ENCODE results near the gene ARID3B. TPM values are rescaled to one million over a fixed set of nuclear protein-coding genes. Genes with fewer than 3 reads are reported as not detected.

Gene ARID3B
- polyA plus RNA-seq, 2 of the 4 experiments (the other 2 are of a cell fraction): 2.3 TPM

DNA sequence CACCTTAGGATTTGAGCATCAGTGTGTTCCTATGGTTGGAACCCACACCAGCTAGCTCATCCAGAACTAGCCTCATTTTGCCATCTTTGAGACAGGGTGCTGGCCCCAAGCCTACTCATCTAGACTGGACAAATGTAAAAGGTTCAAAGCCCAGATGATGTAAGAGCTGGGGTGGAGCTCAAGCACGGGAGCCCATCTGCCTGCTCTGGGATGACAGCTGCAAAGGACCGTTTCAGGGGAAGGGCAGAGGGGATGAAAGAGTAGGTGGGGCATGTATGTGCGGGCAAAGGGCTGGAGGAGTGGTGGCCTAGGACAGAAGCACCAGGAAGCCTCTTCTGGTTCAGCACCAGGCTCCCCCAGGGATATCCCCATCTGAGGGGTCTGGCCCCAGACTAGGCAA is 90.4 kb downstream of the ARID3B start:
- CTCF ChIA-PET: interaction anchor here (0.6 to 23.2 kb wide), 27 partner anchors 9 to 789 kb away, joined by 3 to 701 read pairs (median 4); partner anchors contain the start of genes CLK3, CSK and CYP1A1
- ATAC-seq (no peak; a peak in 1 of 6 replicates), DNase-seq (ENCODE audit: low read depth in 1 of 2, low spot score in 1 of 2) (no peak), FAIRE-seq (no peak)
- no peaks in the 10 kb centered on the region for H3K4me1 ChIP-seq
- H3K9me3 ChIP-seq: no peaks in the 10 kb centered on the region
- no peak overlapping the region for H3K4me3 ChIP-seq
- 59% methylated on average over 3 of the region's 3 CpGs for WGBS (ENCODE audit: missing lambda C conversion rate)
- H3K27ac ChIP-seq: no peak overlapping the region
- no peak overlapping the region for H3K4me2 ChIP-seq
- TF ChIP-seq EP300 (IDR thresholded peaks at IDR 0.05): no peak
- no peak for TF ChIP-seq GATA3 (IDR thresholded peaks at IDR 0.05; ENCODE audit: borderline replicate concordance)
- TF ChIP-seq FOXS1 (CRISPR knock-in tag; IDR thresholded peaks at IDR 0.05): no peak
- TF ChIP-seq RNF2 (IDR thresholded peaks at IDR 0.05; ENCODE audit: borderline replicate concordance, low read depth): no peak
- TF ChIP-seq, protein P1, sequence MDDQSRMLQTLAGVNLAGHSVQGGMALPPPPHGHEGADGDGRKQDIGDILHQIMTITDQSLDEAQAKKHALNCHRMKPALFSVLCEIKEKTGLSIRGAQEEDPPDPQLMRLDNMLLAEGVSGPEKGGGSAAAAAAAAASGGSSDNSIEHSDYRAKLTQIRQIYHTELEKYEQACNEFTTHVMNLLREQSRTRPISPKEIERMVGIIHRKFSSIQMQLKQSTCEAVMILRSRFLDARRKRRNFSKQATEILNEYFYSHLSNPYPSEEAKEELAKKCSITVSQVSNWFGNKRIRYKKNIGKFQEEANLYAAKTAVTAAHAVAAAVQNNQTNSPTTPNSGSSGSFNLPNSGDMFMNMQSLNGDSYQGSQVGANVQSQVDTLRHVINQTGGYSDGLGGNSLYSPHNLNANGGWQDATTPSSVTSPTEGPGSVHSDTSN (IDR thresholded peaks at IDR 0.05): no peak
- TF ChIP-seq, protein P2, sequence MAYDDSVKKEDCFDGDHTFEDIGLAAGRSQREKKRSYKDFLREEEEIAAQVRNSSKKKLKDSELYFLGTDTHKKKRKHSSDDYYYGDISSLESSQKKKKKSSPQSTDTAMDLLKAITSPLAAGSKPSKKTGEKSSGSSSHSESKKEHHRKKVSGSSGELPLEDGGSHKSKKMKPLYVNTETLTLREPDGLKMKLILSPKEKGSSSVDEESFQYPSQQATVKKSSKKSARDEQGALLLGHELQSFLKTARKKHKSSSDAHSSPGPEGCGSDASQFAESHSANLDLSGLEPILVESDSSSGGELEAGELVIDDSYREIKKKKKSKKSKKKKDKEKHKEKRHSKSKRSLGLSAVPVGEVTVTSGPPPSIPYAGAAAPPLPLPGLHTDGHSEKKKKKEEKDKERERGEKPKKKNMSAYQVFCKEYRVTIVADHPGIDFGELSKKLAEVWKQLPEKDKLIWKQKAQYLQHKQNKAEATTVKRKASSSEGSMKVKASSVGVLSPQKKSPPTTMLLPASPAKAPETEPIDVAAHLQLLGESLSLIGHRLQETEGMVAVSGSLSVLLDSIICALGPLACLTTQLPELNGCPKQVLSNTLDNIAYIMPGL (CRISPR knock-in tag; IDR thresholded peaks at IDR 0.05; ENCODE audit: borderline replicate concordance): no peak
- TF ChIP-seq ZC3H11A (IDR thresholded peaks at IDR 0.05): no peak
- no peak for TF ChIP-seq CBX8 (IDR thresholded peaks at IDR 0.05)
- TF ChIP-seq CHD2 (IDR thresholded peaks at IDR 0.05; ENCODE audit: low read length, partially characterized antibody): no peak
- no peak for TF ChIP-seq PHF8 (IDR thresholded peaks at IDR 0.05; ENCODE audit: borderline replicate concordance, low read depth)
- TF ChIP-seq RFX5 (IDR thresholded peaks at IDR 0.05): no peak
- TF ChIP-seq, protein P3, sequence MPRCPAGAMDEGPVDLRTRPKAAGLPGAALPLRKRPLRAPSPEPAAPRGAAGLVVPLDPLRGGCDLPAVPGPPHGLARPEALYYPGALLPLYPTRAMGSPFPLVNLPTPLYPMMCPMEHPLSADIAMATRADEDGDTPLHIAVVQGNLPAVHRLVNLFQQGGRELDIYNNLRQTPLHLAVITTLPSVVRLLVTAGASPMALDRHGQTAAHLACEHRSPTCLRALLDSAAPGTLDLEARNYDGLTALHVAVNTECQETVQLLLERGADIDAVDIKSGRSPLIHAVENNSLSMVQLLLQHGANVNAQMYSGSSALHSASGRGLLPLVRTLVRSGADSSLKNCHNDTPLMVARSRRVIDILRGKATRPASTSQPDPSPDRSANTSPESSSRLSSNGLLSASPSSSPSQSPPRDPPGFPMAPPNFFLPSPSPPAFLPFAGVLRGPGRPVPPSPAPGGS (IDR thresholded peaks at IDR 0.05): no peak
- TF ChIP-seq FOSB (CRISPR knock-in tag; IDR thresholded peaks at IDR 0.05): no peak
- no peak for TF ChIP-seq RCOR1 (IDR thresholded peaks at IDR 0.05; ENCODE audit: low read depth, low read length)
- no peak for TF ChIP-seq ZNF302 (CRISPR knock-in tag; IDR thresholded peaks at IDR 0.05)
- POLR2A ChIA-PET: no interaction called here

DNA sequence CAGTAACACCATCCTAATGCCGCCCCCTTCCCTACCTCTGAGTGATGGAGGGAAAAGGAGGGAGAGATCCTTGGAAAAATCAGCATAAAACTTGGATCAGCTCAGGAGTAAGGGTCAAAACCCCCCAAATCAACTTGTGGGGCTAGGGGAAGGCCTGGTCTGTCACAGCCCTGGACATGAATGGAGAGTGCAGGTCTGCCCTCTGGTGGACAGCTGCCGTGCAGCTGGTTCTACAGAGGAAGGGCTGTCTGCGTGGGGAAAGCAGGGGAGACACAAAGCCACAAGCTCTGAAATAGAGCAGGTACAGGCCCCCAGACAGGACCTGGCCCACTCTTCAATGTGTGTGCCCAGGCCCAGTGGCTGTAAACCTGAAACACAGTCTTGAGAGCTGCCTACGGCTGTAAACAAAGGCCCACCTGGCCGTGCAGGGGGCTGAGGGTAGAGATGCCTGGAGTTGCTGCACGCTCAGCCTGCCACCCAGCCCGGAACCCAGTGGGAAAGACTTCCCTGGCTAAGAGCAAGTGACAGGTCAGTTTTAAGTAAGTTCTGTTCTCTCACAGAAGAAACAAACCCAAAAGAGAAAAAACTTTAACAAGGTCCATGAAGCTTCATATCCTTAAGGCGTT is 91.0 kb downstream of the ARID3B start:
- peak; percentile 62 to 84; a peak in 5 of 6 replicates for ATAC-seq
- no peak for FAIRE-seq
- WGBS (ENCODE audit: missing lambda C conversion rate): 60% methylated on average over 8 of the region's 8 CpGs
- no peaks in the 10 kb centered on the region for H3K9me3 ChIP-seq
- no peak overlapping the region for H3K4me3 ChIP-seq
- no peak overlapping the region for H3K27ac ChIP-seq
- POLR2A ChIA-PET: no interaction called here
- TF ChIP-seq SMC3 (IDR thresholded peaks at IDR 0.05): peak; percentile 44; the same call in 2 of the 3 replicates
- peak; percentile 22 to 45; a peak in 3 of 5 replicates for TF ChIP-seq RAD21 (conservative IDR thresholded peaks at IDR 0.05 in 1 of 2, IDR thresholded peaks at IDR 0.05 in 1 of 2)
- TF ChIP-seq, protein P4, sequence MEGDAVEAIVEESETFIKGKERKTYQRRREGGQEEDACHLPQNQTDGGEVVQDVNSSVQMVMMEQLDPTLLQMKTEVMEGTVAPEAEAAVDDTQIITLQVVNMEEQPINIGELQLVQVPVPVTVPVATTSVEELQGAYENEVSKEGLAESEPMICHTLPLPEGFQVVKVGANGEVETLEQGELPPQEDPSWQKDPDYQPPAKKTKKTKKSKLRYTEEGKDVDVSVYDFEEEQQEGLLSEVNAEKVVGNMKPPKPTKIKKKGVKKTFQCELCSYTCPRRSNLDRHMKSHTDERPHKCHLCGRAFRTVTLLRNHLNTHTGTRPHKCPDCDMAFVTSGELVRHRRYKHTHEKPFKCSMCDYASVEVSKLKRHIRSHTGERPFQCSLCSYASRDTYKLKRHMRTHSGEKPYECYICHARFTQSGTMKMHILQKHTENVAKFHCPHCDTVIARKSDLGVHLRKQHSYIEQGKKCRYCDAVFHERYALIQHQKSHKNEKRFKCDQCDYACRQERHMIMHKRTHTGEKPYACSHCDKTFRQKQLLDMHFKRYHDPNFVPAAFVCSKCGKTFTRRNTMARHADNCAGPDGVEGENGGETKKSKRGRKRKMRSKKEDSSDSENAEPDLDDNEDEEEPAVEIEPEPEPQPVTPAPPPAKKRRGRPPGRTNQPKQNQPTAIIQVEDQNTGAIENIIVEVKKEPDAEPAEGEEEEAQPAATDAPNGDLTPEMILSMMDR (IDR thresholded peaks at IDR 0.05): peak; percentile 53
- no peak for TF ChIP-seq RCOR1 (IDR thresholded peaks at IDR 0.05; ENCODE audit: low read depth, low read length)
- H3K4me2 ChIP-seq: no peak overlapping the region
- CTCF ChIA-PET: interaction anchor here (0.6 to 23.2 kb wide), 36 partner anchors 9 to 788 kb away, joined by 3 to 701 read pairs (median 4); partner anchors contain the start of genes CLK3, CSK and CYP1A1
- no peaks in the 10 kb centered on the region for H3K4me1 ChIP-seq
- peak; percentile 40 to 78 for DNase-seq (ENCODE audit: low read depth in 1 of 2, low spot score in 1 of 2)

Measured in A549 (cell line).